ENCODE results near the gene PLEKHM2. TPM values are rescaled to one million over a fixed set of nuclear protein-coding genes. Genes with fewer than 3 reads are reported as not detected.

The PLEKHM2 gene
- total RNA-seq, 2 experiments from 2014 or later, result 27.5 to 45.7 TPM

GRCh38 chr1:15731735-15732685 is 47.9 kb downstream of the PLEKHM2 start:
- DNase-seq (ENCODE audit: low spot score), result no peak
- Histone ChIP-seq H2AFZ (ENCODE audit: low read length) (no peak overlapping the region), H3K79me2 (ENCODE audit: insufficient read depth, low read depth, low read length) (no peaks in the 10 kb centered on the region), H3K4me3 (ENCODE audit: low read depth, low read length, poor library complexity, severe bottlenecking) (no peak overlapping the region), H3K9me3 (ENCODE audit: low read length) (no peaks in the 10 kb centered on the region), H3K4me2 (ENCODE audit: low read length) (no peak overlapping the region), H4K20me1 (ENCODE audit: insufficient read depth, low read length) (no peaks in the 10 kb centered on the region), H3K9me2 (ENCODE audit: insufficient read depth, low read length) (no peaks in the 10 kb centered on the region), H3K36me3 (ENCODE audit: insufficient read depth, low read length) (peaks cover 11% of the 10 kb centered on the region; the same call in 1 of the 2 replicates), H3K4me1 (ENCODE audit: insufficient read depth, low read length, poor library complexity, severe bottlenecking) (no peaks in the 10 kb centered on the region), H3K27ac (ENCODE audit: low read depth, low read length, poor library complexity, severe bottlenecking) (no peak overlapping the region)
- BruUV-seq (replicated peaks), result no TSS peak
- CTCF ChIA-PET (ENCODE audit: unreplicated experiment), result no interaction called here
- POLR2A ChIA-PET, result interaction anchor here (0.5 to 0.6 kb wide), 2 partner anchors 20 to 77 kb away, joined by 3 to 5 read pairs; no protein-coding TSS in a partner anchor
- TF ChIP-seq EZH2phosphoT487 (IDR thresholded peaks at IDR 0.05; ENCODE audit: borderline replicate concordance, low read depth, low read length), result no peak
- no peak for TF ChIP-seq CTCF (conservative IDR thresholded peaks at IDR 0.05; ENCODE audit: low read length)
- intact Hi-C loops (cut with micrococcal nuclease; ENCODE audit: unreplicated experiment), result no loop called here

GRCh38 chr1:15732686-15733081 is 48.6 kb downstream of the PLEKHM2 start:
- TF ChIP-seq CTCF (conservative IDR thresholded peaks at IDR 0.05; ENCODE audit: low read length) (no peak), EZH2phosphoT487 (IDR thresholded peaks at IDR 0.05; ENCODE audit: borderline replicate concordance, low read depth, low read length) (no peak)
- no TSS peak for BruUV-seq (replicated peaks)

More at GRCh38 chr1:15732686-15733081, 48.6 kb downstream of the PLEKHM2 start:
- intact Hi-C loops (cut with micrococcal nuclease; ENCODE audit: unreplicated experiment), result no loop called here
- Histone ChIP-seq H4K20me1 (ENCODE audit: insufficient read depth, low read length) (no peaks in the 10 kb centered on the region), H3K4me3 (ENCODE audit: low read depth, low read length, poor library complexity, severe bottlenecking) (no peak overlapping the region), H3K79me2 (ENCODE audit: insufficient read depth, low read depth, low read length) (no peaks in the 10 kb centered on the region), H3K9me2 (ENCODE audit: insufficient read depth, low read length) (no peaks in the 10 kb centered on the region), H3K4me1 (ENCODE audit: insufficient read depth, low read length, poor library complexity, severe bottlenecking) (no peaks in the 10 kb centered on the region), H2AFZ (ENCODE audit: low read length) (no peak overlapping the region), H3K27ac (ENCODE audit: low read depth, low read length, poor library complexity, severe bottlenecking) (no peak overlapping the region), H3K36me3 (ENCODE audit: insufficient read depth, low read length) (peaks cover 7% of the 10 kb centered on the region; the same call in 1 of the 2 replicates), H3K4me2 (ENCODE audit: low read length) (no peak overlapping the region), H3K9me3 (ENCODE audit: low read length) (no peaks in the 10 kb centered on the region)
- ChIA-PET POLR2A (interaction anchor here (0.6 kb wide), 1 partner anchor 21 kb away, joined by 3 read pairs; no protein-coding TSS in a partner anchor), CTCF (ENCODE audit: unreplicated experiment) (no interaction called here)
- DNase-seq (ENCODE audit: low spot score), result no peak

All from OCI-LY7 (cell line).